ENCODE data around the gene NUF2.

DNA sequence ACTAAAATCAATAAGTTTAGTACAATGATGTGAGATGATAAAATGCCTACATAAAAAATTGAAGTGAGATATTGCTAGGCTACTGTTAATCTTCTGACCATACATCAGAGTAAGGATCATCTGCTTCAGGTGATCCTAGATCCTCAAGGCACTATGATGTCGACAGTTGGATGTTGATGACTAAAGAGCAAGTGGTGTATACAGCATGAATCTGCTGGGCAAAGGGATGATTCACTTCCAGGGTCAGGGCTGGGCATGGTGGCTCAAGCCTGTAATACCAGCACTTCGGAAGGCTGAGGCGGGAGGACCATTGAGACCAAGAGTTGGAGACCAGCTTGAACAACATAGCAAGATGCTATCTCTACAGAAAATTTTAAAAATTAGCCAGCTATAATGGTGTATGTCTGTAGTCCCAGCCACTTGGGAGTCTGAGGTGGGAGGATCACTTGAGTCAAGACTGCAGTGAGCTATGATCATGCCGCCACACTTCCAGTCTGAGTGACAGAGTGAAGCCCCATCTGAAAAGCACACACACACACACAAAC is 24.6 kb downstream of the NUF2 start:
- TF ChIP-seq, protein P1, sequence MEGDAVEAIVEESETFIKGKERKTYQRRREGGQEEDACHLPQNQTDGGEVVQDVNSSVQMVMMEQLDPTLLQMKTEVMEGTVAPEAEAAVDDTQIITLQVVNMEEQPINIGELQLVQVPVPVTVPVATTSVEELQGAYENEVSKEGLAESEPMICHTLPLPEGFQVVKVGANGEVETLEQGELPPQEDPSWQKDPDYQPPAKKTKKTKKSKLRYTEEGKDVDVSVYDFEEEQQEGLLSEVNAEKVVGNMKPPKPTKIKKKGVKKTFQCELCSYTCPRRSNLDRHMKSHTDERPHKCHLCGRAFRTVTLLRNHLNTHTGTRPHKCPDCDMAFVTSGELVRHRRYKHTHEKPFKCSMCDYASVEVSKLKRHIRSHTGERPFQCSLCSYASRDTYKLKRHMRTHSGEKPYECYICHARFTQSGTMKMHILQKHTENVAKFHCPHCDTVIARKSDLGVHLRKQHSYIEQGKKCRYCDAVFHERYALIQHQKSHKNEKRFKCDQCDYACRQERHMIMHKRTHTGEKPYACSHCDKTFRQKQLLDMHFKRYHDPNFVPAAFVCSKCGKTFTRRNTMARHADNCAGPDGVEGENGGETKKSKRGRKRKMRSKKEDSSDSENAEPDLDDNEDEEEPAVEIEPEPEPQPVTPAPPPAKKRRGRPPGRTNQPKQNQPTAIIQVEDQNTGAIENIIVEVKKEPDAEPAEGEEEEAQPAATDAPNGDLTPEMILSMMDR (IDR thresholded peaks at IDR 0.05) = no peak
- no peak for TF ChIP-seq POLR2A (IDR thresholded peaks at IDR 0.05)
- no peak for TF ChIP-seq POLR2AphosphoS5 (IDR thresholded peaks at IDR 0.05)
